ENCODE measurements around the gene SPACA7. TPM values are rescaled to one million over a fixed set of nuclear protein-coding genes. Genes with fewer than 3 reads are reported as not detected.

Gene SPACA7
- total and polyA plus RNA-seq, 2 of the 13 experiments (the other 11 are each of a cell fraction or from before 2014, with no cell fraction given) = not detected

- no peak for FAIRE-seq
- peaks cover 15 to 92% of the 10 kb centered on the region in 2 experiments for H3K27me3 ChIP-seq (ENCODE audit: control insufficient read depth in 1 of 2, insufficient read depth in 2 of 2, low read length in 2 of 2)
- intact Hi-C loops (cut with micrococcal nuclease; ENCODE audit: unreplicated experiment) = no loop called here
- TF ChIP-seq ARID4A (CRISPR knock-in tag; IDR thresholded peaks at IDR 0.05; ENCODE audit: borderline replicate concordance) (no peak), ZSCAN22 (CRISPR knock-in tag; IDR thresholded peaks at IDR 0.05) (no peak), ZNF674 (CRISPR knock-in tag; IDR thresholded peaks at IDR 0.05; ENCODE audit: low read depth) (no peak), FOXK2 (IDR thresholded peaks at IDR 0.05) (no peak), MATR3 (CRISPR knock-in tag; IDR thresholded peaks at IDR 0.05) (no peak), ZNF562 (CRISPR knock-in tag; IDR thresholded peaks at IDR 0.05; ENCODE audit: borderline replicate concordance) (no peak), TRAFD1 (CRISPR knock-in tag; IDR thresholded peaks at IDR 0.05; ENCODE audit: borderline replicate concordance) (no peak), ZNF850 (CRISPR knock-in tag; conservative IDR thresholded peaks at IDR 0.05) (no peak), CENPX (CRISPR knock-in tag; IDR thresholded peaks at IDR 0.05) (no peak), GLI4 (CRISPR knock-in tag; IDR thresholded peaks at IDR 0.05; ENCODE audit: borderline replicate concordance) (no peak), NAIF1 (CRISPR knock-in tag; IDR thresholded peaks at IDR 0.05; ENCODE audit: borderline replicate concordance) (no peak), NCOA2 (CRISPR knock-in tag; IDR thresholded peaks at IDR 0.05) (no peak), ZNF687 (CRISPR knock-in tag; IDR thresholded peaks at IDR 0.05) (no peak)
Measured at GRCh38 chr13:112447761-112448603, 71.8 kb downstream of the SPACA7 start.

More at GRCh38 chr13:112447761-112448603, 71.8 kb downstream of the SPACA7 start:
- no peak overlapping the region for H3K9ac ChIP-seq (ENCODE audit: insufficient read depth, low read depth, low read length)
- ChIA-PET CTCF (ENCODE audit: low intra/inter-chr PET ratio, low total read pairs) (no interaction called here), POLR2A (no interaction called here)
- no peak overlapping the region for H3K4me3 ChIP-seq (replicated peaks in 1 of 3; ENCODE audit: insufficient read depth in 1 of 3, low read depth in 2 of 3, low read length in 3 of 3)
- no peak overlapping the region for H3K27ac ChIP-seq (ENCODE audit: extremely low read length, insufficient read depth, low read length)
- no peak overlapping the region for H2AFZ ChIP-seq (ENCODE audit: low read length)
- H3K4me2 ChIP-seq (ENCODE audit: low read depth, low read length) = no peak overlapping the region
- ATAC-seq = no peak
- BruUV-seq (replicated peaks) = no TSS peak
- H4K20me1 ChIP-seq (ENCODE audit: insufficient read depth, low read length) = no peaks in the 10 kb centered on the region
- no peaks in the 10 kb centered on the region for H3K36me3 ChIP-seq (replicated peaks in 1 of 2; ENCODE audit: control insufficient read depth in 1 of 2, insufficient read depth in 2 of 2, low read length in 2 of 2)
- no peaks in the 10 kb centered on the region for H3K9me3 ChIP-seq (ENCODE audit: low read length)
- H3K79me2 ChIP-seq (ENCODE audit: insufficient read depth, low read length) = no peaks in the 10 kb centered on the region
- H3K4me1 ChIP-seq (ENCODE audit: insufficient read depth, low read length) = no peaks in the 10 kb centered on the region
- DNase-seq (ENCODE audit: low spot score) = no peak
- 31% methylated on average over 13 of the region's 27 CpGs for WGBS (ENCODE audit: low lambda C conversion rate)
- in situ Hi-C loops (cut with HindIII; ENCODE audit: extremely low pct_ligation_motif_present, low pct_unique_long_range_greater_than_20kb) = loop anchor here (25.0 kb wide), 1 partner anchor 236 kb away; no protein-coding TSS in a partner anchor

Data from HepG2 (cell line).